SK-N-SH (cell line): ENCODE measurements around the gene CHD5. TPM values are rescaled to one million over a fixed set of nuclear protein-coding genes. Genes with fewer than 3 reads are reported as not detected.

ENCODE experiments used
- CTCF ChIA-PET: fragments of 300-600, 350-600 bp; formaldehyde crosslinking; extraction: SDS; loops from one replicate; lab custom pipeline; 2021; lab: Yijun Ruan, JAX
- POLR2A ChIA-PET: fragments of 350-600 bp; sonication (Branson Sonifier 250); formaldehyde crosslinking; extraction: SDS; loops from one replicate; lab custom pipeline; 2020; ENCODE audit warnings: antibody characterized with exemption, inconsistent platforms; lab: Yijun Ruan, JAX
- DNase-seq: peaks from one replicate; pipeline ENCODE4 v3.0.0; 2012
- H2AFZ ChIP-seq: fragments of 200-600 bp; sonication (generic); 2 replicates; pipeline ENCODE4 v1.8.1; 2016; ENCODE audit warnings: antibody characterized with exemption, mild to moderate bottlenecking, low read depth
- H3F3A ChIP-seq: fragments of 200-600 bp; sonication (generic); replicated peaks from 2 replicates; pipeline ENCODE3; 2016; ENCODE audit warnings: antibody characterized with exemption, mild to moderate bottlenecking; ENCODE audit not compliant: insufficient read depth
- H3K27ac ChIP-seq, 2 experiments: fragments of 200-500 bp in 1 of 2; fragments of 200-600 bp in 1 of 2; sonication (Bioruptor generic) in 1 of 2; sonication (generic), shearing (Covaris generic) in 1 of 2; 2 replicates each; pipeline versions ENCODE4 v1.5.1 to v1.6.1; 2014 to 2016; ENCODE audit warnings: low read depth in 2 of 2, inconsistent platforms in 1 of 2, low read length in 1 of 2, mild to moderate bottlenecking in 1 of 2, mixed read lengths in 1 of 2
- H3K27me3 ChIP-seq: fragments of 200-600 bp; sonication (generic), shearing (Covaris generic); 2 replicates; pipeline ENCODE4 v1.6.1; 2016; ENCODE audit warnings: mixed run types; ENCODE audit not compliant: insufficient read depth
- H3K36me3 ChIP-seq, 2 experiments: fragments of 200-500 bp in 1 of 2; fragments of 200-600 bp in 1 of 2; sonication (Bioruptor generic) in 1 of 2; sonication (generic) in 1 of 2; replicated peaks in 1 of 2; 2 replicates each; pipeline versions ENCODE3 to v1.5.1; 2014 to 2016; ENCODE audit warnings: low read length in 1 of 2, mild to moderate bottlenecking in 1 of 2; ENCODE audit not compliant: insufficient read depth in 2 of 2, control insufficient read depth in 1 of 2
- H3K4me1 ChIP-seq, 2 experiments: fragments of 200-500 bp in 1 of 2; fragments of 200-600 bp in 1 of 2; sonication (Bioruptor generic) in 1 of 2; sonication (generic), shearing (Covaris generic) in 1 of 2; 2 replicates each; pipeline versions ENCODE4 v1.5.1 to v1.6.1; 2014 to 2016; ENCODE audit warnings: low read depth in 1 of 2, low read length in 1 of 2, mixed run types in 1 of 2; ENCODE audit not compliant: insufficient read depth in 2 of 2, control insufficient read depth in 1 of 2
- H3K4me2 ChIP-seq: fragments of 200-600 bp; sonication (generic), shearing (Covaris generic); 2 replicates; pipeline ENCODE4 v1.6.1; 2017; ENCODE audit warnings: mixed run types
- H3K4me3 ChIP-seq, 2 experiments: fragments of 200-500 bp in 1 of 2; fragments of 200-600 bp in 1 of 2; sonication (Bioruptor generic) in 1 of 2; sonication (generic), shearing (Covaris generic) in 1 of 2; 2 replicates each; pipeline versions ENCODE4 v1.5.1 to v1.8.1; 2014 to 2016; ENCODE audit warnings: low read depth in 2 of 2, inconsistent platforms in 1 of 2, low read length in 1 of 2, mild to moderate bottlenecking in 1 of 2, mixed read lengths in 1 of 2, moderate library complexity in 1 of 2
- H3K79me2 ChIP-seq: fragments of 200-600 bp; sonication (generic); 2 replicates; pipeline ENCODE4 v1.8.1; 2017; ENCODE audit warnings: mild to moderate bottlenecking; ENCODE audit not compliant: insufficient read depth
- H3K9ac ChIP-seq: fragments of 200-600 bp; sonication (generic); 2 replicates; pipeline ENCODE4 v1.6.1; 2017; ENCODE audit warnings: mixed run types
- H3K9me2 ChIP-seq: fragments of 200-600 bp; sonication (generic); 2 replicates; pipeline ENCODE4 v1.6.1; 2017; ENCODE audit warnings: mixed run types
- H3K9me3 ChIP-seq: fragments of 200-600 bp; sonication (generic); 2 replicates; pipeline ENCODE4 v1.6.1; 2017; ENCODE audit warnings: mixed run types, mild to moderate bottlenecking, moderate library complexity
- H4K20me1 ChIP-seq: fragments of 200-600 bp; sonication (generic); 2 replicates; pipeline ENCODE4 v1.6.1; 2017; ENCODE audit warnings: mild to moderate bottlenecking, mixed run types; ENCODE audit not compliant: insufficient read depth
- EP300 ChIP-seq, 2 experiments: IDR thresholded peaks; 2 replicates each; pipeline versions ENCODE4 v1.4.0 to v1.6.1; 2012; ENCODE audit warnings: borderline replicate concordance in 1 of 2, low read depth in 1 of 2, low read length in 1 of 2
- FOSL2 ChIP-seq: IDR thresholded peaks from 2 replicates; pipeline ENCODE4 v1.4.0; 2012; ENCODE audit warnings: low read depth, mild to moderate bottlenecking, moderate library complexity, borderline replicate concordance
- GABPA ChIP-seq: IDR thresholded peaks from 2 replicates; pipeline ENCODE4 v1.4.0; 2012; ENCODE audit warnings: low read depth, mild to moderate bottlenecking
- GATA2 ChIP-seq: sonication (generic); formaldehyde crosslinking; IDR thresholded peaks from 2 replicates; pipeline ENCODE4 v1.5.0; 2020; ENCODE audit warnings: mild to moderate bottlenecking, missing genetic modification reagents
- JUND ChIP-seq: IDR thresholded peaks from 2 replicates; pipeline ENCODE4 v1.4.0; 2012
- NRF1 ChIP-seq: IDR thresholded peaks from 2 replicates; pipeline ENCODE4 v1.6.1; 2012; ENCODE audit warnings: low read depth, mild to moderate bottlenecking, low read length
- POLR2AphosphoS5 ChIP-seq: IDR thresholded peaks from 2 replicates; pipeline ENCODE4 v1.6.1; 2012; ENCODE audit warnings: low read depth, low read length
- RCOR1 ChIP-seq: fragments of 150-350 bp; IDR thresholded peaks from 2 replicates; pipeline ENCODE4 v1.6.1; 2017; ENCODE audit warnings: antibody characterized with exemption, low read length
- SIN3A ChIP-seq: IDR thresholded peaks from 2 replicates; pipeline ENCODE4 v1.6.1; 2012; ENCODE audit warnings: low read depth, mild to moderate bottlenecking, low read length, moderate library complexity, borderline replicate concordance
- TAF1 ChIP-seq: IDR thresholded peaks from 2 replicates; pipeline ENCODE4 v1.6.1; 2012; ENCODE audit warnings: low read depth, mild to moderate bottlenecking, low read length, moderate library complexity, borderline replicate concordance
- TCF12 ChIP-seq: IDR thresholded peaks from 2 replicates; pipeline ENCODE4 v1.4.0; 2012
- TEAD4 ChIP-seq: IDR thresholded peaks from 2 replicates; pipeline ENCODE4 v1.4.0; 2012; ENCODE audit warnings: mild to moderate bottlenecking, borderline replicate concordance; ENCODE audit not compliant: insufficient read depth
- WGBS: methylation state at CpG from one replicate; pipeline ENCODE4 v1.1.6; 2017; ENCODE audit warnings: low lambda C conversion rate; 5-methylcytosine and 5-hydroxymethylcytosine counted together
- polyA plus RNA-seq, 3 experiments: library from polyadenylated mRNA; depleted of rRNA; stranded (reverse); fragments of >200 nt; gene quantifications; 2 replicates each; pipeline ENCODE4 v1.2.3, GENCODE V29; 2012
- TF ChIP-seq, protein P1 (sequence below): IDR thresholded peaks from 2 replicates; pipeline ENCODE4 v1.6.1; 2012; ENCODE audit warnings: mild to moderate bottlenecking, low read depth, low read length, moderate library complexity
- TF ChIP-seq, protein P2 (sequence below): IDR thresholded peaks from 2 replicates; pipeline ENCODE4 v1.4.0; 2012; ENCODE audit warnings: low read depth, borderline replicate concordance
- TF ChIP-seq, protein P3 (sequence below): IDR thresholded peaks from 2 replicates; pipeline ENCODE4 v1.4.0; 2012; ENCODE audit warnings: low read depth, borderline replicate concordance

Gene CHD5
- polyA plus RNA-seq, 1 of the 3 experiments (the other 2 are of a cell fraction): 0.26 TPM

DNA sequence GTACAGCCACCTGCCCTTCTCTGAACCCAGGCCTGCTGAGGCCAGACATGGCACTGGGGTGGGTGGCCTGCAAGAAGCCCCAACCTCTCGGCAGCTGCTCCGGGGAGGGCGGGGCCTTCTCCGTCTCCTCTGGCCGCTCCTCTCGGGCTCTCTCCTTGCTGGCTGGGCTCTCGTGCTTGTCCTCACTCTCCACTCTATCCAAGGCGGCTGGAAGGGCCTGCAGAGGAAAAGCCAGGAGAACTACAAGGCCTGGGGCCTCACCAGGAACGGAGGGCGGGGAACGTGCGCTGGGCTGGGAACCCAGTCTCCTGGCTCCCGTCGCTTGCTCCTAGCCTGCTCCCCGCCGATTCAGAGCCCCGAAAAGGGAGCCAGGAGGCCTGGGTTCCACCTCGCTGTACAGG, 59.1 kb downstream of the CHD5 start:
- 61% methylated on average over 6 of the region's 18 CpGs for WGBS
- Histone ChIP-seq H3K4me1 (no peaks in the 10 kb centered on the region), H3K27ac (no peak overlapping the region), H4K20me1 (no peaks in the 10 kb centered on the region), H3K9me3 (no peaks in the 10 kb centered on the region), H3K9ac (no peak overlapping the region), H2AFZ (no peak overlapping the region), H3K4me2 (no peak overlapping the region), H3K4me3 (no peak overlapping the region), H3F3A (no peaks in the 10 kb centered on the region), H3K79me2 (no peaks in the 10 kb centered on the region), H3K9me2 (no peaks in the 10 kb centered on the region), H3K27me3 (no peaks in the 10 kb centered on the region), H3K36me3 (no peaks in the 10 kb centered on the region)
- ChIA-PET CTCF (no interaction called here), POLR2A (no interaction called here)
- TF ChIP-seq, protein P1, sequence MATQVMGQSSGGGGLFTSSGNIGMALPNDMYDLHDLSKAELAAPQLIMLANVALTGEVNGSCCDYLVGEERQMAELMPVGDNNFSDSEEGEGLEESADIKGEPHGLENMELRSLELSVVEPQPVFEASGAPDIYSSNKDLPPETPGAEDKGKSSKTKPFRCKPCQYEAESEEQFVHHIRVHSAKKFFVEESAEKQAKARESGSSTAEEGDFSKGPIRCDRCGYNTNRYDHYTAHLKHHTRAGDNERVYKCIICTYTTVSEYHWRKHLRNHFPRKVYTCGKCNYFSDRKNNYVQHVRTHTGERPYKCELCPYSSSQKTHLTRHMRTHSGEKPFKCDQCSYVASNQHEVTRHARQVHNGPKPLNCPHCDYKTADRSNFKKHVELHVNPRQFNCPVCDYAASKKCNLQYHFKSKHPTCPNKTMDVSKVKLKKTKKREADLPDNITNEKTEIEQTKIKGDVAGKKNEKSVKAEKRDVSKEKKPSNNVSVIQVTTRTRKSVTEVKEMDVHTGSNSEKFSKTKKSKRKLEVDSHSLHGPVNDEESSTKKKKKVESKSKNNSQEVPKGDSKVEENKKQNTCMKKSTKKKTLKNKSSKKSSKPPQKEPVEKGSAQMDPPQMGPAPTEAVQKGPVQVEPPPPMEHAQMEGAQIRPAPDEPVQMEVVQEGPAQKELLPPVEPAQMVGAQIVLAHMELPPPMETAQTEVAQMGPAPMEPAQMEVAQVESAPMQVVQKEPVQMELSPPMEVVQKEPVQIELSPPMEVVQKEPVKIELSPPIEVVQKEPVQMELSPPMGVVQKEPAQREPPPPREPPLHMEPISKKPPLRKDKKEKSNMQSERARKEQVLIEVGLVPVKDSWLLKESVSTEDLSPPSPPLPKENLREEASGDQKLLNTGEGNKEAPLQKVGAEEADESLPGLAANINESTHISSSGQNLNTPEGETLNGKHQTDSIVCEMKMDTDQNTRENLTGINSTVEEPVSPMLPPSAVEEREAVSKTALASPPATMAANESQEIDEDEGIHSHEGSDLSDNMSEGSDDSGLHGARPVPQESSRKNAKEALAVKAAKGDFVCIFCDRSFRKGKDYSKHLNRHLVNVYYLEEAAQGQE: no peak
- DNase-seq: no peak

DNA sequence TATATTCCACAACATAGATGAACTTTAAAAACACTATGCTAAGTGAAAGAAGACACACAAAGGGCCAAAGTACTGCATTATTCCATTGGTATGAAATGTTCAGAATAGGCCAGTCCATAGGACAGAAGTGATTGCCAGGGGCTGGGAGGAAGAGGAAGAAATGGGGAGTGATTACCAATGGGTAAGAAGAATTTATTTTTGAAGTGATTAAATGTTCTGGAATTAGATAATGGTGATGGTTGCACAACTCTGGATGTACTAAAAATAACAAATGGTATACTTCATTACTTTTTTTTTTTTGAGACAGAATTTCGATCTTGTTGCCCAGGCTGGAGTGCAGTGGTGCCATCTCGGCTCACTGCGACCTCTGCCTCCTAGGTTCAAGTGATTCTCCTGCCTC, 61.7 kb downstream of the CHD5 start:
- H3K4me3 ChIP-seq: no peak overlapping the region
- POLR2A ChIA-PET: no interaction called here
- no peak overlapping the region for H3K27ac ChIP-seq
- H3K4me2 ChIP-seq: no peak overlapping the region
- no peak for TF ChIP-seq TCF12
- TF ChIP-seq SIN3A: no peak
- TF ChIP-seq TAF1: no peak
- no peak for TF ChIP-seq POLR2AphosphoS5
- TF ChIP-seq JUND: no peak
- TF ChIP-seq, protein P2, sequence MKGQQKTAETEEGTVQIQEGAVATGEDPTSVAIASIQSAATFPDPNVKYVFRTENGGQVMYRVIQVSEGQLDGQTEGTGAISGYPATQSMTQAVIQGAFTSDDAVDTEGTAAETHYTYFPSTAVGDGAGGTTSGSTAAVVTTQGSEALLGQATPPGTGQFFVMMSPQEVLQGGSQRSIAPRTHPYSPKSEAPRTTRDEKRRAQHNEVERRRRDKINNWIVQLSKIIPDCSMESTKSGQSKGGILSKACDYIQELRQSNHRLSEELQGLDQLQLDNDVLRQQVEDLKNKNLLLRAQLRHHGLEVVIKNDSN: no peak
- no peak for TF ChIP-seq GABPA
- no peak for TF ChIP-seq EP300 (IDR thresholded peaks at IDR 0.05; ENCODE audit: borderline replicate concordance in 1 of 2, low read depth in 1 of 2, low read length in 1 of 2)
- no peak for TF ChIP-seq FOSL2
- no peak for TF ChIP-seq TEAD4
- no peak for TF ChIP-seq GATA2 (CRISPR knock-in tag)
- TF ChIP-seq RCOR1: no peak
- TF ChIP-seq NRF1: no peak
- TF ChIP-seq, protein P3, sequence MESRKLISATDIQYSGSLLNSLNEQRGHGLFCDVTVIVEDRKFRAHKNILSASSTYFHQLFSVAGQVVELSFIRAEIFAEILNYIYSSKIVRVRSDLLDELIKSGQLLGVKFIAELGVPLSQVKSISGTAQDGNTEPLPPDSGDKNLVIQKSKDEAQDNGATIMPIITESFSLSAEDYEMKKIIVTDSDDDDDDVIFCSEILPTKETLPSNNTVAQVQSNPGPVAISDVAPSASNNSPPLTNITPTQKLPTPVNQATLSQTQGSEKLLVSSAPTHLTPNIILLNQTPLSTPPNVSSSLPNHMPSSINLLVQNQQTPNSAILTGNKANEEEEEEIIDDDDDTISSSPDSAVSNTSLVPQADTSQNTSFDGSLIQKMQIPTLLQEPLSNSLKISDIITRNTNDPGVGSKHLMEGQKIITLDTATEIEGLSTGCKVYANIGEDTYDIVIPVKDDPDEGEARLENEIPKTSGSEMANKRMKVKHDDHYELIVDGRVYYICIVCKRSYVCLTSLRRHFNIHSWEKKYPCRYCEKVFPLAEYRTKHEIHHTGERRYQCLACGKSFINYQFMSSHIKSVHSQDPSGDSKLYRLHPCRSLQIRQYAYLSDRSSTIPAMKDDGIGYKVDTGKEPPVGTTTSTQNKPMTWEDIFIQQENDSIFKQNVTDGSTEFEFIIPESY: no peak
- H3K9ac ChIP-seq: no peak overlapping the region
- DNase-seq: no peak
- no peaks in the 10 kb centered on the region for H3K9me2 ChIP-seq
- WGBS: 21% methylated on average over 3 of the region's 3 CpGs
- H2AFZ ChIP-seq: no peak overlapping the region
- H3K9me3 ChIP-seq: no peaks in the 10 kb centered on the region
- CTCF ChIA-PET: no interaction called here
- no peaks in the 10 kb centered on the region for H4K20me1 ChIP-seq
- H3K27me3 ChIP-seq: no peaks in the 10 kb centered on the region
- H3K4me1 ChIP-seq: no peaks in the 10 kb centered on the region
- H3K79me2 ChIP-seq: no peaks in the 10 kb centered on the region
- H3K36me3 ChIP-seq: no peaks in the 10 kb centered on the region
- no peaks in the 10 kb centered on the region for H3F3A ChIP-seq
